LHCN-M2 (cell line): ENCODE results near the gene DENND2D. TPM values are rescaled to one million over a fixed set of nuclear protein-coding genes. Genes with fewer than 3 reads are reported as not detected.

ENCODE experiments used
- DNase-seq: peaks from one replicate; pipeline ENCODE4 v3.0.0-alpha.2; 2012; ENCODE audit warnings: low read depth
- polyA plus RNA-seq: library from polyadenylated mRNA; unstranded; fragments of >200 nt; gene quantifications from one replicate; pipeline ENCODE4 v1.2.1, GENCODE V29; 2012; ENCODE audit warnings: missing spikeins
- total RNA-seq: library from RNA; depleted of rRNA; stranded (reverse); fragments of >200 nt; gene quantifications from 2 replicates; pipeline ENCODE4 v1.2.3, GENCODE V29; 2014; rRNA removed

DENND2D gene, protein sequence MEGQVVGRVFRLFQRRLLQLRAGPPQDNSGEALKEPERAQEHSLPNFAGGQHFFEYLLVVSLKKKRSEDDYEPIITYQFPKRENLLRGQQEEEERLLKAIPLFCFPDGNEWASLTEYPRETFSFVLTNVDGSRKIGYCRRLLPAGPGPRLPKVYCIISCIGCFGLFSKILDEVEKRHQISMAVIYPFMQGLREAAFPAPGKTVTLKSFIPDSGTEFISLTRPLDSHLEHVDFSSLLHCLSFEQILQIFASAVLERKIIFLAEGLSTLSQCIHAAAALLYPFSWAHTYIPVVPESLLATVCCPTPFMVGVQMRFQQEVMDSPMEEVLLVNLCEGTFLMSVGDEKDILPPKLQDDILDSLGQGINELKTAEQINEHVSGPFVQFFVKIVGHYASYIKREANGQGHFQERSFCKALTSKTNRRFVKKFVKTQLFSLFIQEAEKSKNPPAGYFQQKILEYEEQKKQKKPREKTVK
- 0.71 and 1.4 TPM in 2 replicates for total RNA-seq
- 0.73 TPM for polyA plus RNA-seq

- no peak for DNase-seq
Observed at GRCh38 chr1:111199881-111200801, at the start of gene DENND2D. Gene DENND2D (minus strand): TSS chr1:111200646. CDS start chr1:111200459, 187 bp downstream.

DNA sequence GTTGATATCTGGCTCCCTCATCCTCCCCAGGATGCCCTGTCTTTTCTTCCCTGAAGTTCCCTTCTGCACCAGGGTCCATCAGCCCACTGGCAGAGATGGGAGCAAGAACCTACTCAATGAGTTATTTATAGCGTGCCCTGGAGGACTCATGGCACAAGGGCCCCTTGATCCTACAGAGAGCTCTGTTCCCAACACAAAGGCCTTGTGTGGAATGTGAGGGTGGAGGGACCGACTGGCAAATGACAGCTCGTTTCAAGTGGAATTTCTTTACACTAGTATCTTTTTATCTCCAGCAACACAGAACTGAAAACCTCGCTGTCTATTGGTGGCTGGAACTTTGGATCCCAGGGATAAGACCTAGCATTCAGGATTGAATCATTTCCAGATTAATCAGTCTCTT, 49.5 kb upstream of the DENND2D start:
- no peak for DNase-seq

GRCh38 chr1:111247125-111247838, 46.8 kb upstream of the DENND2D start:
- DNase-seq, result no peak

DNA sequence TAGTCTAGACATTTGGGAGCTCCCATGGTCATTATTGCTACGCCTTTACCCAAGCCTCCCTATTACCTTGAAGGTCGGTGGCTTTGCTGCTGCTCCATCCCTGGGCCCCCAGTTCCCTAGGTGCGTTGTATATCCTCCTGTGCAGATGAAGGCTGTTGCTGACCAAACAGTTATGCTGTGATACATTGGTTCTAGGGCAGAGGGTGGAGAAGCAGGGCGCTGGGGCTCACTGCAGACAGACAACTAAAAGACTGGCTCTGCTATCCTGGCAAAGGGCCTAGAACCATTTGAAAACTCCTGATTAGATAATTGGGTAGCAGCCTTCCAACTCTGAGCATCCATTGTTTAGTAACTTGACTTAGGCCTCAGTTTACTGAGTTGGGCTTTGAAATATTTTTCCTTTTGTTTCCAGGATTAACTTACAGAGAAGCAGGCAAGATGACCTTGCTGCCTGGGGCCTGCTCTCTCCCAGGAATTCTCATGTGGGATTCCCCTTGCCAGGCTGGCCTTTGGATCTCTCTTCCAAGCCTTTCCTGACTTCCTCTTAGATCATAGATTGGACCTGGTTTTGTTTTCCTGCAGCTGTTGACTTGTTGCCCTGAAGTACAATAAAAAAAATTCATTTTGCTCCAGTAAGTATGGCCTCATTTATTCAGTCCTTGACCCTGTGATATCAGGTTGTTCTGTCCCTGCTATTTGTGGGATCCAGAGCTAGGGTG, 42.5 kb upstream of the DENND2D start:
- no peak for DNase-seq

DNA sequence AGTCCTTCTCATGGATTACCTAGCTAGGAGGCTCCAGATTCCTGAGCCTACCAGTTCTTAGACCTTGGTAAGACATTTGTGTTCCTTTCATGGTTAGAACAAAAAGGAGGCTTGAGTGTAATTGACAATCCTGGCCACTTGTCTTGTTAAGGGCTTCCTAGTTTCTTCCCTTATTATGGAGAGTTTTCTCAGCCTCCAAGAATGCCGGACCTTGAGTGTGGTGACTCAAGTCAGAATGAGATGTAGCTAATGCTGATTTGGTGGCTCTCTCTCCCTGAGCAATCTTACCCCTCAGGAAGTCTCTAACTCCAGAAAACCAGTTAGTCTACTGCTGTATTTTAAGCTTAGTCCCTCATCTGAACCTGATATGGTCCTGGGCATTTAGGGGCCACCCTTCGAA, 41.4 kb upstream of the DENND2D start:
- DNase-seq, result no peak

GRCh38 chr1:111238056-111238795, 37.8 kb upstream of the DENND2D start:
- no peak for DNase-seq

DNA sequence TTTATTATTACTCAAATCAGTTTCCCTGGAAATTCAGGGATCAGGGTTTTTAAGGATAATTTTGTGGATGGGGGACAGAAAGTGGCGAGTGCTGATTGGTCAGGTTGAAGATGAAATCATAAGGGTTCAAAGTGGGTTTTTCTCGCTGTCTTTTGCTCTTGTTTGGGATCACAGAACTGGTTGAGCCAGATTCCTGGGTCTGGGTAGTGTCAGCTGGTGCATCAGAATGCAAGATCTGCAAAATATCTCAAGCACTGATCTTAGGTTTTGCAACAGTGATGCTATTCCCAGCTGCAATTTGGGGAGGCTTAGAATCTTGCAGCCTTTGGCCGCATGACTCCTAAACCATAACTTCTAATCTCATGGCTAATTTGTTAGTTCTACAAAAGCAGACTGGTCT, 36.4 kb upstream of the DENND2D start:
- DNase-seq, result no peak

DNA sequence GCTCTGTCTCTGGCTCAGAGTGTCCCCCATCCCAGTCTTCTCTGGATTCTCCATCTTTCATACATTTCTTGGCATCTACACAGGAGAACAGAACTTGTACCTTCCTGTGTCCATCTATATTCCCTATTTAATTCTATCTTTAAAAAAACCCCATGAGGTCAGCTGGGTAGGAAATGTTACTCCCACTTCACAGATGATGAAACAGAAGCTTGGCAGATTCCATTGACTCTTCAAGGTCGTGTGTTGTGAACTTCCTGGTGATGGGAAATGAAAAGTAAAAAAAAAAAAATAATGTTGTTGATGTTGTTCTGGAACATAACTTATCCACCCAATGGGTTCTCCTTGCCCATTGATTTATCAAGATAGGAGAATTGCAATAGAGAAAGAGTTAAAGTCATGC, 35.9 kb upstream of the DENND2D start:
- DNase-seq, result no peak

DNA sequence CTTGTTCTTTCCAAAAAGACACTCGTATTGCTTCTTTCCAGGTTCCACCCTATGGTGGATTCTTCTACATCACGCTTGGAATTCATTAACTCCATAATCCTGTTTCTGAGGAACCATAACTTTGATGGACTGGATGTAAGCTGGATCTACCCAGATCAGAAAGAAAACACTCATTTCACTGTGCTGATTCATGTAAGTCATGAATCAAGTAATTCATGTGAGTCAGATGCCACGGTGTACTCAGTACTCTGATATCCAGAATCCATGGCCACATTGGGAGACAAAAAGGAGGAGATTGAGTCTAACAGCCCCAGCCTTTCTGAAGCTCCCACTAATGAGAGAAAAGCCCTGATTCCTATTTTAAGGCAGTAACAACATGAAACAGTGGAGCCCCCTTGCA, 34.4 kb upstream of the DENND2D start:
- DNase-seq, result peak; percentile 78

DNA sequence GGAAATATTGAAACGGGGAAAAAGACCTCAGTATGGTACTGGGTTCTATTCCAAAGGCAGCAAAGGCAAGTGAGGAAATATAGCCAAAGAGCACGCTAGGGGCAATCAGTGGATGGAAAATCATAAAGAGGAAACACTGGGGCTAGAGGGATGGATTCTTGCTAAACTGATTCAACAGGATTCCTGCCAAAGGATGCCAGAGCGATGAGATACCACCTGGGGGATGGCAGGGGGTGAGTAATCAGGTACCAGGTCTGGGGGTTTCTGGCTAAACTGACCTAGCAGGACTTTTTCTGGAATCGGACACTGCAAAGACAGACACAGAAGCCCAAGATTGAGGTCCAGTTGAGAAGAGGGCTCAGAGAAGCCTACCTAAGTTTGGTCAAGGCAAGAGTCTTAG, 33.8 kb upstream of the DENND2D start:
- no peak for DNase-seq

DNA sequence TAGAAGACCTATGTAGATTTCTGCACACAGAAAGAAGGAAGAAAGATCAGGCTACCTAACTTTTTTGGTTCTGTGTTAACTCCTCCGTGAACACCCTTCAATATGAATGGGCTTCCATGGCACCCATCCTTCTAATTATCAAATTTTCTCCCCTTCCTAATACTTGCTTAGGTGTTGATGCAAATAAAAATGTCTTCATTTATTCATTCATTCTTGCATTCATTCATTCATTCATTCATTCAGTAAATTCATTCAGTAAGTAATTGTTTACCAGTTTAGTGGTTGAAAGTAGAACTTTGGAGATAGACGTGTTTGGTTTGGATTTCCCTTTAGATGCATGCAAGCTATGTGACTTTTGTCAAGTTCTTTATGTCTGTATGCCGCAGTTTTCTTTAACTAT, 31.7 kb upstream of the DENND2D start:
- DNase-seq, result no peak

GRCh38 chr1:111228748-111229126, 28.3 kb upstream of the DENND2D start:
- DNase-seq, result no peak

- peak; percentile 95 for DNase-seq
Observed at GRCh38 chr1:111227851-111228747, 27.7 kb upstream of the DENND2D start.

DNA sequence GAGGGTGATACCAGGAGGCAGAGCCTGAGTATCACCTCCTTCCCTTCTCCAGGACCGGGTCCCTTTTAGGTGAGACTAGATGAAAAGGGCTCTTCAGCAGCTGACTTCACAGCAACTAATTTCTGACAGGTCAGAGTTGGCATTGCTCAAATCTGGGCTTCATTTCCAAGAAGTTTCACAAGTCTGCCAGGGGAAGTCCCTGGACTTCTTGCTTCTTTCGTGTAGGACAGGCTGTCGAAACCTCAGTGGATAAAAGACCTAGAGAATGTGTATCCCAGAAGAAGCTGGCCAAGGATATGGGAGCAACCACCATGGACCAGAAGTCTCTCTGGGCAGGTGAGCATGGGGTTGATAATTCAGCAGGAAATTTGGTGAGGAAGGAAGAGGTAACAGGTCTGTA, 27.0 kb upstream of the DENND2D start, which contains the start of gene CHI3L2:
TSS of gene CHI3L2 (plus strand) at position 280 of the 400 bp plus-strand sequence. CDS start at position 297, 17 bp downstream.
- DNase-seq, result no peak

DNA sequence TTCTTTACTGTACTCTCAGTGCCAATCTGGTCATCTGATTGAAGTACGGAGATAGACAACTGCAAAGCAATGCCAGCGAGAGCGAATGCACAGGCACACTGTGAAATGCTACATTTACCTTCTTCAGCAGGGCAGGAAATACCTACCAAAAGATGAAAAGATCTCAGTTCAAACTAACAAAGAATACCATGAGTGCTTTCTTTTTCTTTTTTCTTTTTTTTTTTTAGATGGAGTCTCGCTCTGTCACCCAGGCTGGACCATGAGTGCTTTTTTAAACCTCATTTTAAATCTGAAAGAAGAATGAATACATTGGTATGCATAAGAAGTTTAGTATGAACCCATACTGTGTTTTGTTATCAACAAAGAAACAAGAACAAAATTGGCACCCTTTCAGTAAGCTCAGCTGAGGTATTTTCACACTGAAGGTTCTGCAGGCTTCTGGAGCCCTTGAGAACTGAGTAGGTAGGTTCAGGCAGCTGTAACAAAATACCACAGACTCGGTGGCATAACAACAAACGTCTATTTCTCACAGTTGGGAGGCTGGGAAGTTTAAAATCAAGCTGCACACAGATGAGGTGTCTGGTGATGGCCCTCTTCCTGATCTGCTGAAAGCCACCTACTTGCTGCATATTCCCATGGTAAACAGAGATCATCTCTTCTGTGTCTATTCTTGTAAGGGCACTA, 25.4 kb upstream of the DENND2D start:
- no peak for DNase-seq

DNA sequence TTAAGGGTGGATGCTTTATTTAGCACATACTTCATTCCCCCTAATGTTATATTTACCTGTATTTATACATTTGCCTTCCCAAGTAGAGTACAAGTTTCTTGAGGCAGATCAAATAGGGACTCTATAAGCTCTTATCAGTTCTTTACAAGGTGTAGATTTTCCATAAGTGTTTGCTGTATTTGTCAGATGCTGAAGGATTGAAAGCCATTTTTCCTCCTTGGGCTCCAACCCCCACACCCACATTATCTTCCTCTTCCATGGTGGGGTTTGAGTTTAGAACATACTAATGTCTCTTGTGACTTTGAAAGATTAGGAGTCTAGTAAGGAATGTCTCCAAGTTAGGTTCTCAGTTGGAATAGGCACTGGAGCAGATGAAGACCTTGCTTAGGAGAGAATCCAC, 24.6 kb upstream of the DENND2D start:
- DNase-seq, result no peak

GRCh38 chr1:111223126-111223685, 22.8 kb upstream of the DENND2D start:
- no peak for DNase-seq
